ENCODE measurements around the gene JAK1.
"Not testable (repeated sequence)": the region's sequence is repeated elsewhere in the genome, so short reads cannot be mapped to it uniquely, and the experiment has no call there.

Gene JAK1

GRCh38 chr1:64948216-64948615 lies 18.1 kb downstream of the JAK1 start:
- no peak for DNase-seq

GRCh38 chr1:64946916-64947315 lies 19.4 kb downstream of the JAK1 start:
- no peak for DNase-seq

- no peak for DNase-seq
These were observed 21.4 kb downstream of the JAK1 start for GRCh38 chr1:64944913-64945312.

GRCh38 chr1:64942675-64943074 lies 23.7 kb downstream of the JAK1 start:
- DNase-seq, result no peak

GRCh38 chr1:64942118-64942517 lies 24.2 kb downstream of the JAK1 start:
- DNase-seq, result no peak

GRCh38 chr1:64941461-64942117 lies 24.8 kb downstream of the JAK1 start:
- no peak for DNase-seq

GRCh38 chr1:64940025-64940424 lies 26.3 kb downstream of the JAK1 start:
- no peak for DNase-seq

- DNase-seq, result no peak
These were observed 27.4 kb downstream of the JAK1 start for GRCh38 chr1:64938991-64939390.

GRCh38 chr1:64936956-64937355 lies 29.4 kb downstream of the JAK1 start:
- no peak for DNase-seq

- no peak for DNase-seq
These were observed 30.7 kb downstream of the JAK1 start for GRCh38 chr1:64935551-64936155.

GRCh38 chr1:64934878-64935275 lies 31.5 kb downstream of the JAK1 start:
- DNase-seq, result no peak

GRCh38 chr1:64934115-64934877 lies 32.1 kb downstream of the JAK1 start:
- DNase-seq, result no peak

GRCh38 chr1:64933296-64934070 lies 32.9 kb downstream of the JAK1 start:
- no peak for DNase-seq

GRCh38 chr1:64932962-64933295 lies 33.4 kb downstream of the JAK1 start:
- DNase-seq, result no peak

- DNase-seq, result not testable (repeated sequence)
These were observed 35.7 kb downstream of the JAK1 start for GRCh38 chr1:64930640-64931039.

- DNase-seq, result no peak
These were observed 37.1 kb downstream of the JAK1 start for GRCh38 chr1:64929221-64929620.

- no peak for DNase-seq
These were observed 38.0 kb downstream of the JAK1 start for GRCh38 chr1:64928325-64928724.

GRCh38 chr1:64925594-64925993 lies 40.8 kb downstream of the JAK1 start:
- DNase-seq, result no peak

GRCh38 chr1:64923294-64923718 lies 43.0 kb downstream of the JAK1 start:
- peak; percentile 39 for DNase-seq

- peak; percentile 44 for DNase-seq
These were observed 44.0 kb downstream of the JAK1 start for GRCh38 chr1:64922336-64922735.

GRCh38 chr1:64921771-64922170 lies 44.6 kb downstream of the JAK1 start:
- DNase-seq, result no peak

GRCh38 chr1:64920941-64921589 lies 45.3 kb downstream of the JAK1 start:
- DNase-seq, result no peak

GRCh38 chr1:64919120-64919519 lies 47.2 kb downstream of the JAK1 start:
- DNase-seq, result not testable (repeated sequence)

Data from CD4-positive, alpha-beta T cell treated with Interleukin-10 for 1 hour (primary cell).